HG02884 (cell line): Measurements from ENCODE around the gene PKHD1.

Experiments
- ATAC-seq: cut with Tn5 transposase; IDR thresholded peaks from one replicate; pipeline ENCODE4 v1.9.1; 2021; ENCODE audit warnings: mild to moderate bottlenecking, moderate library complexity; ENCODE audit not compliant: unreplicated experiment

PKHD1 gene

DNA sequence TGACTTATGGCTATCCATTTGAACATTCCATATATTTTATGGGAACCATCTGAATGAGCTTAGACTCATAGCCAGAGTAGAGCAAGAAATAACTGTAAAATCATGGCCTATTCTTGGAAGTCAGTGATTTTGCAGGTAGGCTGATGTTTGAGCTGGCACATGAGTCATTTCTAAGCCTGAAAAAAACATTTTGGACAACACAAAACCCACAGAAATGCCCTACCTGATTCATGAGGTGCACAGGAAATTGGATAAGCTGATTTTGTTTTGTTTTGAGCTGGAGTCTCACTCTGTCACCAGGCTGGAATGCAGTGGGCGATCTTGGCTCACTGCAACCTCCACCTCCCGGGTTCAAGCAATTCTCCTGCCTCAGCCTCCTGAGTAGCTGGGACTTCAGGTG lies 443.0 kb downstream of the PKHD1 start:
- no peak for ATAC-seq

DNA sequence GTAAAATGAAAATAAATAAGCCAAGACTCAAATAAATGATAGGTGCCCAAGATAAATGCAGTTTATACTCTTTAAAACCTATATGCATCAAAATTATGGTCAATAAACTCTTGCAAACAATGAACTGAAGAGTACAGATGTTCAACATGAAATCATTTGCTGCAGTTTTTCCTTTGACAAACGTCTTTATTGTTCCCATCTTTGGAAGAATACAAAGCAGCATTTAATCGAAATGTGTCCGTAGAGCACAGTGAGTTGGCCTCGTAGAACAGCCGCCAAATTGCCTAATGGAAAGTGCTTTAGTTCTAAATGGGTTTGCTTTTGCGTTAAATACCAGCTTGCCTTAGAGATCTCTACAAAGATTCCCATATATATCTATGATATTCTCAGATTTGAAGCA lies 447.4 kb downstream of the PKHD1 start:
- ATAC-seq, result no peak

DNA sequence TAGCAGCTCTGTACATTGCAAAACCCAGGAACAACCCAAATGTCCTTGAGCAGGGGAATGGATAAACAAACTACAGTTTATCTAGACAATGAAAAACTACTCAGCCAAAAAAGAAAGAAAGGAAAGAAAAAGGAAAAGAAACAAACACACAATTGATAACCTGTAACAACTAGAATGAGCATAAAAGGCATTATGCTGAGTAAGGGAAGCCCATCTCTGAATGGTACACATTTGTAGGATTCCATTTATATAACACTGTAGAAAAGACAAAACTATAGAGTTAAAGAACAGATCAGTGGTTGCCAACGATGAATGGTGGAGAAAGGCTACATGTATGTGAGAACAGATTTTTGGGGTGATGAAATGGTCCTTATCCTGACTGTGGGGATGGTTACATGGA lies 454.0 kb downstream of the PKHD1 start:
- no peak for ATAC-seq

DNA sequence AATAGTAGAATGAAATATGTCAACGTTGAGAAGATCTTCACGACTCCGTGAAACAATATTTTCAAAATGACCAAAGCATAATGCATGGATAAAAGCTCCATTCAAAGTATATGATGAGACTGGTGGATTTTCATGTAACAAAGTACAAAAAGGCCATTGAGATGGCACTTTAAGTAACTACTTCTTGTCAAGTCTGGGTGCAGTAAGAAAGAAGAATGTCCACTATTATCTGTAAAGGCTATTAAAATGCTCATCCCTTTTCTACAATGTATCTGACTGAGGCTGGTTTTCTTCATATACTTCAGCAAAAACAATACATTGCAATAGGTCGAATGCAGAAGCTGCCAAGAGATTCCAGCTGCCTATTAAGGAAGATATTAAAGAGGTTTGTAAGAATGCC lies 457.4 kb downstream of the PKHD1 start:
- no peak for ATAC-seq

DNA sequence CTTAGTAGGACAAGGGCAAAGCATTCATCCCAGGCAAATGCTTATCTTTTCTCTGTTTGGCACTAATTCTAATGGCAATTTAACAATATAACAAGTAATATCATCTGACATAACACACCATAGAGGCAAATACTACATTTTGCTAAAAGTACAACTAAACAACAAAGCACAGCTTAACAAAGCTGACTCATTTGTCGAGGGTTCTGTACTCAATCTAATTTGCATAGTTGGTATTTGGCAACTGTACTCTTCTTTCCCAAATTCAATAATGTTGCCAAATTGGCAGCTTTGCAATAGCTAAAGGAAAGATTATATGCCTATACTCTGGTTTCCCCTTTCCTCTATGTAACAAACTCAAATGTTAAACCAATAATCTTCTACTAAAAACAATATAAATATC lies 461.0 kb downstream of the PKHD1 start:
- no peak for ATAC-seq

DNA sequence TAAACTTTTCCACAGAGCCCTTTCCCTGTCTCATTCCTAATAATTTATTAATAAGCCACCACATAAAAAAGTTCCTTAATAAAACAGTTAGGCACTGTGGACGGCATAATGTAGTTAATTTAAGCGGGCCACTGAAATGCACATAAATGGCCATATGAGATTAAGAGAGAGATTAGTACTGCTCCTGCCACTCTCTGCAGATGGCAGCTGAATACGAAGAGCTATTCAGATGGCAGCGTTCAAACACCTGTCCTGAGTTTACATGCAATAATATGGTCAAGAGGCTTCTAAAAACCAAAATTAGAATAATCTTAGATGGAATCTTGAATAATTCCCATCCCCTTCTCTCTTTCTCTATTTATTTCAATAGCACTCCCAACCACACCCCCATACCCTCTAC lies 461.8 kb downstream of the PKHD1 start:
- no peak for ATAC-seq

DNA sequence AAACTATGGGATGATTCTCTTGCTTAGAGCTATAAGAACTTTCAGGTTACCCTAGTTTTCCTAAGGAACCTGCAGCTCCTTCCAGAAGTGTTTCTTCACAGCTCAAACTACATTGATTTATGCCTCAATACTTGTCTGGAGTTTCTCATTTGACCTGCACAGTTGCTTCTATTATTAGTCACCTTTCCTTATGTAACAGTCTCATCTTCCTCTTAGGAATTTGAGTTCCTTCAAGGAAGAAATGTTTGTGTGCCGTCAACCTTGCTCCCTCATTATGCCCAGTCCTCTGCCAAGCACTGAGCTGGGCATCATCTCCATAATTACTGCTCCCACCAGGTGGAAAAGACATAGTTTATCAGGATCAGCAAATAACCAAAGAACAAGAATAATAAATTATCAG lies 466.4 kb downstream of the PKHD1 start:
- ATAC-seq, result no peak

DNA sequence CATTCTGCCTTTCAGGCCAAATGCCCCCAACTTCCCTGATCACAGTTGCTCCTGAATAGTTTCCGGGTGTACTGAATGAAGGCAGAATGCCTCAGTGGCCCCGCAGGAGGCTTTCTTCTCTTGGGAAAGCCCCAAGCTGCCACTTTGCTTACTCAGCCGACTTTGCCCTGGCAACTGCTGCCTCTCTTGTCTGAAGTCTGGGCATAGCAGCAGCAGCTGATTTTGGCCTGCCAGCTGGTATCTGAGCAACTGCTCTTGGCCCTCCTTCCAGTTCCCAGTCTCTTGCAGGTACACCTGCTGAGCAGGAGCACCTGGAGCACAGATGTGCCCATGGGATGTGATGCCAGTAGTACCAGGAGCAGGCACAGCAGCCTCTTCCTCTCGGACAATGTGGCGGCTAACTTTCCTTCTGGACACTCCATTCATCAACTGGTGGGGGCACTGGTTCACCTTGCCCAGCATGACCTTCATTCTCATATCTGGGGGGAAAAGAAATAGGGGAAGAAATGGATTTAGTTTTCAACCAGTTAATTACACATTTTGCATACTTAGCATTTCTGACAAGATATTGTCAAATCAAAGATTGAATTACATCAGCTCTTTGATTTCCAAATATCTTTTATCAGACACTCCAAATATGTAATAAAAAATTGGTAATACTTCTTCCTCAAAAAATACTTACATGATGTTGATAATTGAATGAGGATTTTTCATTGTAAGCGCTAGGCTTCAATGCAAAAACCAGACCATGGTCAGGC lies 468.2 kb downstream of the PKHD1 start:
- no peak for ATAC-seq

DNA sequence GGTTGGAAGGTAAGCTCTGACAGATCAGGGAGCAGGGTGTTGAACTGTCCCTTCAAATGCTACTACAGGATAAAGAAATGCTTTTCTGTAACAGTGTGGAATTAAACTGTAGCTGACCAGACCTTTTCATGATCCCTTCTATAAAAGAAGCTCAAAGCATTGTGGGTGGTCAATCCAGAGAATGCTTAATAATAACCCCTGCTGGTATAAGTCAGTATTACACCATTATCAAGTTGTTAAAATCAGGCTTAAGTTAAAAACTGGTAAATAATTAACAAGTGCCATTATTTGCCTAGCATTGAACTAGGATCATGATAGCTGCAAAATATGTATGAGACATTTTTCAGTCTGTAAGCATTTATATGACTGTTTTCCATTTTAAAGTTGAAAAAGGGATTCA lies 468.9 kb downstream of the PKHD1 start:
- peak; percentile 75 for ATAC-seq

DNA sequence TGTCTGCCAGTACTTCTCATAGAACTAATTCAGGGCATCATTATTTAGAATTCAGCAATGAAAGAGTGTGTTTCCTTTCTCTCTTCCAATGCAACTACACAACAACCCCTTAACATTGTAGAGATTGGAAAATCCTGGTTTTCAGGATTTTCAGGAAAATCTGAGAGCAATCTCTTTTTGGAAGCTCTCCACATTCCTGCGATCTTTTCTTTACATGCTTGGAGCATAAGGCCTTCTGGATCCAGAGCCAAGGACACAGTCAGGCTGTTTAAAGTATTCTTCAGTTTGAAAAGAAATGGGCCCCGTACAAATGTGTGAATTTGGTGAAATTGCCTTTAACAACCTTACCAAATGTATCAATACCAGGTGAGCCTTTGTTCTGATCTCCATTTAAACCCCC lies 469.7 kb downstream of the PKHD1 start:
- ATAC-seq, result no peak

DNA sequence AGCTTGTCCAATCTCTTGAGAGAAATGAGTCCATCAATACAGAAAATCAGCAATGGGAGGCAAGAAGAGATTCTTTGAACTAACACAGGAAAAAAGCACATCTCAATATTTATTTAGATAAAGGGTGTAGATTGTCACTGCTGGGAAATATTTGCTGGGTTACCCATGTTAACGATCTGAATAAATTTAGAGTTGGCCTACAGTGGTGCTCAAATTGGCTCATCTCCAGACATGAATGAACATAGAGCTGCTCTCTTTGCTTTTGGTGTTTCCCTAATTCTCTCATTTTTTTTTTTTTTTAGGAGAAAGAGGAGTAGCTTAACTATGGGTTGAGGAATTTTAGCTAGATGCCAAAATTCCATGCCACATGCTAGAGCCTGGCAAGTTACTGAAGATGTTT lies 471.2 kb downstream of the PKHD1 start:
- no peak for ATAC-seq

DNA sequence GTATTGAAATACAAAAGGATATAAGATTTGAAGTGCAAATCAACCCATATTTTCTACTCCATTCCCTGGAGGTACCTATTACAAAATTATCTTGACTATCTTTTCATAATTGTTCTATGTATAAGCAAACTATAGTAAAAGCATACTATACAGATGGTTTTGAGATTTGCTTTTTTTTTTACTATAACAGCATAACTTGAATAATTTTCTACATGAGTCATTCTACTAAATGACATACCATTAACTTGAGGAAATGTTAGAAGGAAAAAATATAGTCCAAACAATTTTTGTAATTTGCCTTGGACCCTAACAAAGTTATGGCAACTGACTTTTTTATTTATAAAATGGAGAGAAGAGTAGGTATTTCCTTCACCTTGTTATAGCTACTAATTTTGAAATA lies 472.7 kb downstream of the PKHD1 start:
- ATAC-seq, result no peak

DNA sequence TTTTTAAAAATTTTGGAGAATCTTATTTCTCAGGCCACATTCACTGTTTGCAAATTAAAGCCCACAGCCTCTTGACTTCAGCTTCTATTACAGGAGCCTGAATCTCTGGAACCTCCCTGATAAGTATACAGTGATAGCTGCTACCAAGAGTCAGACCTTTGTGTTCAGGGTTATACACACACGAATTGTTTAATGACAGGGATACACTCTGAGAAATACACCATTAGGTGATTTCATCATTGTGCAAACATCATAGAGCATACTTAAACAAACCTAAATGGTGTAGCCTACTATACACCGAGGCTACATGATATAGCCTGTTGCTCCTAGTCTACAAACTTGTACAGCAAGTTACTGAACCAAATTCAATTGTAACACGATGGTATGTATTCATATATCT lies 473.9 kb downstream of the PKHD1 start:
- ATAC-seq, result no peak

DNA sequence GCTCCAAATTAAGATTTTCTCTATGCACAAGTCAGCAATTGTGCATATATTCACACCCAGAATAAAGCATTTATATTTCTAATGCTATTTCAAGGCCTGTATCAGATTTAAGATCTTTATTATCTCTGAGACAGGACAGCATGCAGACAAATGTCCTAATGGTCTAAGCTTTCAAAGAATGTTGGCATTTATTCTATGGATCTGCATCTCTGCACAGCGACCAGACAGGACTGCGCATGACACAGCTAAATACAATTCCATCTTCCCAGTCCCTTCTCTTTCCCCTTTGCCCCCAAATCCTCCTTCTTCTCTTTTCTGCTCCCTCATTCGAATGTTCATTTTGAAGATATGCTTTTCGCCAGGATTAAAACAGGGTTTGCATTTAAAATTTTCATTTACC lies 478.5 kb downstream of the PKHD1 start:
- no peak for ATAC-seq

DNA sequence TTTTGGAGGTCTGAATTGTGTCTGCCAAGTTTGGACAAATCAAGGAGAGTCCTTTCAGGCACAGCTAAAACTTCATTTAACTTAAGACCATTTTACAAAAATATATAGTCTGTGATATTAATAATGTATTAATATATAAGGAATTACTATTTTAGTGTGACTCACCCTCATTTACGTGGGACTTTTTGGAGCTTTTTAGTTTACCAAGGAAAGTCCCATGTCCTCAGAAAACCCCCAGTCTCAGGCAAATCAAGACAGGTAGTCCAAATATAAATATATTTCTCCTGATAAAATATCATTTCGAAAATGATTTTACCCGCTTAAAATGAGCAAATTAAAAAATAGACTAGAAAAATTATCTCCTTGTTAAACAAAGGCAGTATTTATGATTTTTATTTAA lies 479.0 kb downstream of the PKHD1 start:
- no peak for ATAC-seq

DNA sequence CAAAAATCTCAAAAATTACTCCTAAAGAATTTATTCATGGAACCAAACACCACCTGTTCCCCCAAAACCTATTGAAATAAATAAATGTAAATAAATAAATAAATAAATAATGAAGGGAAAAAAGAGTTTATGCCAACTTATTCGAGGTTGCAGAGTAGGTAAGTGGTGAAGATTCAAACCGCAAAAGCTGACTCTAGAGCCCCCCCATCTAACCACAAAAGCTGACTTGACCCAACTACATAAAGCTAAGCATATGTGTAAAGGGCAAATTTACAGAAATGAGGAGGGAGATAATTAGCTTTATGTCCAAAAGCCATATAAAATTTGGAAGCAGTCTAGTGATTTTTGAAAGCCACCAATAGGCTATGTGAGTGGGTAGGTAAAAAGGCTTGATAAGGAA lies 486.9 kb downstream of the PKHD1 start:
- no peak for ATAC-seq

DNA sequence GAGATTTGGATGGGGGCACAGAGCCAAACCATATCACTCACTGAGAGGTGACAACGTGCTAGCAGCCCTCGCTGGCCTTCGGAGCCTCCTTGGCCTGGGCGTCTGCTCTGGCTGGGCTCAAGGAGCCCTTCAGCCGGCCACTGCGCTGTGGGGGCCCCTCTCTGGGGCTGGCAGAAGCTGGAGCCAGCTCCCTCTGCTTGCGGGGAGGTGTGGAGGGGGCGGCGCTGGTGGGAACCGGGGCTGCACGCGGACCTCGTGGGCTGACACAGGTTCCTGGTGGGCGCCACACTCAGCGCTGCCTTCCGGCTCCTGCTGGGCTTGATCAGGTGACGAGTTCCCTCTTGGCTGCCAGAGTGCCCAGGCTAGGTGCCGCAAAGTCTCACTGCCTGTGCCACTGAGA lies 489.2 kb downstream of the PKHD1 start:
- ATAC-seq, result no peak

DNA sequence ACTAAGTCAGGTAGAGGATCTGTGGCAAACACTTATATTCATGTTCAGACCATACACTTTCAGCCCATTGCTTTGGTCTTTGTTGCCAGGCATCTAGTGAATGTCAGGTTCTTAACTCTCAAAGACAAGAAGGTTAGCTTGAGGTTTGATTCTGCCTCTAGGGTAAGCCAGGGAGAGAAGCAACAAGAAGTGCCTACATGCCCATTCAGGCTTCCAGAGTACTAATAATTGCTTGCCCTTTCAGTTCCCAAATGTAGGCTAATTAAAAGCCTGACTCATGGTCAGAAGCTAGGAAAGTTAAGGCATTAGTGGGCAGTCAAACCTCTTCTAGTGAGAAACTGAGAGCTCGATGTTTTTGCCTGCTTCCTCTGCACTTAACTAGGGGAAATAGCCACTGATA lies 492.4 kb downstream of the PKHD1 start:
- ATAC-seq, result no peak

DNA sequence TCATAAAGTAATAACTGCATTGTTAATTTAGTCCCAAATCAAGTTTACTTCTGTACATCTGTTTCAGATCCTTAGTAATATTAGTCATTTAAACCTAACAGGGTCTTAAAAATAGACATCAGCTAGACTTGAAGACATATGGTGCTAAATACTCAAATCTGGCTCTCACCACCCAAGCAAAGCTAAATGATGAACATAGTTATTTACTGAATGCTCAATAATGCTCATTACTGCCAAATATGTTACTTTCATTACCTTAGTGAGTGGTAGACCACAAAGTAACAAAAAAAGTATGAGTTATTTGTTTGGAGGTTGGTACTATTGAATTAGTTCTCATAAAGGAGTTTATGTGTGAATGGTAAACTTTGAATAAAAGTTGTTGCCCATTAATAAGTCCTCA lies 502.1 kb downstream of the PKHD1 start:
- no peak for ATAC-seq

DNA sequence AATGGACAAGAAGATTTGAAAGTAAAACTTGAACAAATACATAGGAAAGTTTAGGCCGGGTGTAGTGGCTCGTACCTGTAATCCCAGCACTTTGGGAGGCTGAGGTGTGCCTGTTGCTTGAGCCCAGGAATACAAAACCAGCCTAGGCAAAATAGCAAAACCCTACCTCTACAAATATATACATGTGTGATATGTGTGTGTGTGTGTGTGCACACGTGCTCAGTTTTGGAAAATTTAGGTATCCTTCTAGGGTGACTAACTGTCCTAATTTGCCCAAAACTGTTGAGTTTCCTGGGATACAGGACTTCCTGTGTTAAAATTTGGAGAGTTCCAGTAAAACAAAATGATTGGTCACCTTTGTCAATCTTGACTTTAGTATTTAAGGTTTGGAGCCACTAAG lies 503.2 kb downstream of the PKHD1 start:
- ATAC-seq, result no peak

DNA sequence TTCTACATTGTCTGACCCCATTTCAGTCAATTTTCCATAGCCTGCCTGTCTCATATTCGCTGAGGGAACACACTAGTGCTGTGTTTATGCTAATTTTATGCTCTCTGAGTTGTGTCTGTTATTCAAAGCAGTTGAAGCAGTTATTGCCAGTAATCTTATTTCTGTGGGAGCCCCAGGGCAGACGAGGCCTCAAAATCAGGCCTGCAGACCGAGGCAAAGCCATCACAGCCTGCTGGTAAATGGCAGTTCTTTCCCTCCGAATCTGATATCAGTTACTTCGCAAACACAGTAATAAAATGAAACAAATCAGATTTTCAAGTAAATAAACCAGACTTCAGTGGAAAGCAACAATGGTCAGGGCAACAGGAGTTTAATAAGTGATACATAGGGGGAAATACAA lies 508.4 kb downstream of the PKHD1 start:
- ATAC-seq, result no peak

DNA sequence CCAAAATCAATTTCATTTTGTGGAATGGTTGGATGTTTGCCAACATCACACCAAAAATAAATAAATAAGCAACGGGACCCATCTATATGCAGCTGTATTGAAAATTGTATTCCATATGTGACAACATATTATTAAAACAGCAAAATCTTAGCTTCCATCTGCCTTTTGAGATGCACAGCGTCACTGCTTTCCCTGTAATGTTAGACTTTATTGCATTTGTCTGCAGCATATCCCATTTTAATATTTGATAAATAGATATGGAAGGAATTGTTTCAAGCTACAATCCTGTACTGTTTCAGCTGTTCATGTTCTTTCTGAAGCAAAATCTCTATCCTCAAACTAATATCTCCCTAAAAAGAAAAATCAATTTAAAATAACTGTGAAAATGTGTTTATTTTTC lies 509.1 kb downstream of the PKHD1 start:
- ATAC-seq, result no peak

DNA sequence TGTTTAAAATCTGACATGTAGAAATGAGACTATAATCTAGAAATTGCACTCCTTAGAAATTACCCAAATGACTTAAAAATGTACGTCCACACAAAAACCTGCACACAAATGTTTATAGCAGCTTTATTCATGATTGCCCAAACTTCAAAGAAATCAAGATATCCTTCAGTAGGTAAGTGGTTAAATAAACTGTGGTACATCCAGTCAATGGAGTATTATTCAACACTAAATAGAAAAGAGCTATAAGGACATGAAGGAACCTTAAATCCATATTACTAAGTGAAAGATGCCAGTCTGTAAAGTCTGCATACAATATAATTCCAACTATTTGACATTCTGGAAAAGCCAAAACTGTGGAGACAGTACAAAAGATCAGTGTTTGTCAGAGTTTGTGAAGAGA lies 513.4 kb downstream of the PKHD1 start:
- no peak for ATAC-seq
